Neural progenitor cell (in vitro differentiated cells): Measurements from ENCODE around the gene MOSMO. TPM values are rescaled to one million over a fixed set of nuclear protein-coding genes. Genes with fewer than 3 reads are reported as not detected.
A peak's percentile ranks its signal among the peaks of the same experiment; 100 is the strongest.

ENCODE experiments used
- DNase-seq: peaks from one replicate; pipeline ENCODE4 v3.0.0-alpha.2; 2016; ENCODE audit warnings: low spot score
- H2AFZ ChIP-seq: fragments of 200-600 bp; sonication (generic); replicated peaks from 2 replicates; pipeline ENCODE4 v1.6.1; 2016; ENCODE audit warnings: antibody characterized with exemption
- H3F3A ChIP-seq: fragments of 200-600 bp; sonication (generic); 2 replicates; pipeline ENCODE4 v1.6.1; 2016; ENCODE audit warnings: antibody characterized with exemption, low read depth
- H3K27ac ChIP-seq: fragments of 200-600 bp; sonication (generic); 2 replicates; pipeline ENCODE4 v1.5.1; 2016; ENCODE audit warnings: mild to moderate bottlenecking
- H3K27me3 ChIP-seq: fragments of 200-600 bp; sonication (generic); 2 replicates; pipeline ENCODE4 v1.6.1; 2016; ENCODE audit warnings: mild to moderate bottlenecking, moderate library complexity
- H3K36me3 ChIP-seq: fragments of 200-600 bp; sonication (generic); 2 replicates; pipeline ENCODE4 v1.5.1; 2016
- H3K4me1 ChIP-seq: fragments of 200-600 bp; sonication (generic); 2 replicates; pipeline ENCODE4 v1.6.1; 2016; ENCODE audit warnings: mixed run types
- H3K4me2 ChIP-seq: fragments of 200-600 bp; sonication (generic); 2 replicates; pipeline ENCODE4 v1.6.1; 2016
- H3K4me3 ChIP-seq: fragments of 200-600 bp; sonication (generic); 2 replicates; pipeline ENCODE4 v1.5.1; 2016
- H3K79me2 ChIP-seq: fragments of 200-600 bp; sonication (generic); 2 replicates; pipeline ENCODE4 v1.6.1; 2016; ENCODE audit warnings: low read depth
- H3K9ac ChIP-seq: fragments of 200-600 bp; sonication (generic); 2 replicates; pipeline ENCODE4 v1.6.1; 2016
- H3K9me3 ChIP-seq: fragments of 200-600 bp; sonication (generic); 2 replicates; pipeline ENCODE4 v1.5.1; 2016; ENCODE audit warnings: low read depth
- H4K20me1 ChIP-seq: fragments of 200-600 bp; sonication (generic); 2 replicates; pipeline ENCODE4 v1.6.1; 2016; ENCODE audit warnings: low read depth
- H3K27ac Mint-ChIP-seq: 3 replicates; pipeline ENCODE4 v1.8.0; 2021; ENCODE audit warnings: mixed read lengths
- H3K27me3 Mint-ChIP-seq: 2 replicates; pipeline ENCODE4 v1.8.0; 2022; ENCODE audit warnings: low read depth, mild to moderate bottlenecking, inconsistent platforms, moderate library complexity, mixed read lengths; ENCODE audit not compliant: insufficient read depth
- H3K36me3 Mint-ChIP-seq: 3 replicates; pipeline ENCODE4 v1.8.0; 2021; ENCODE audit warnings: mixed read lengths
- H3K4me1 Mint-ChIP-seq: 3 replicates; pipeline ENCODE4 v1.8.0; 2021; ENCODE audit warnings: mixed read lengths
- H3K4me3 Mint-ChIP-seq: 3 replicates; pipeline ENCODE4 v1.8.0; 2021; ENCODE audit warnings: mild to moderate bottlenecking, moderate library complexity, mixed read lengths
- H3K9me3 Mint-ChIP-seq: 3 replicates; pipeline ENCODE4 v1.8.0; 2020; ENCODE audit warnings: mixed read lengths
- CTCF ChIP-seq: fragments of 200-600 bp; sonication (generic); IDR thresholded peaks from 2 replicates; pipeline ENCODE4 v1.5.1; 2017; ENCODE audit warnings: antibody characterized with exemption, mild to moderate bottlenecking
- EZH2 ChIP-seq: fragments of 200-600 bp; sonication (generic); IDR thresholded peaks from 2 replicates; pipeline ENCODE4 v1.6.1; 2017; ENCODE audit warnings: antibody characterized with exemption, mild to moderate bottlenecking, moderate library complexity
- EZH2phosphoT487 ChIP-seq: fragments of 200-600 bp; sonication (generic); IDR thresholded peaks from 2 replicates; pipeline ENCODE4 v1.6.1; 2017; ENCODE audit warnings: antibody characterized with exemption
- total RNA-seq: library from RNA; depleted of rRNA; stranded (reverse); fragments of >200 nt; gene quantifications from 2 replicates; pipeline ENCODE4 v1.2.3, GENCODE V29; 2015; ENCODE audit warnings: low replicate concordance

MOSMO gene
- total RNA-seq, 1 donor from 2014 or later, result 35.2 TPM

- H3K79me2 ChIP-seq, result peaks cover 52% of the 10 kb centered on the region
Measured at GRCh38 chr16:22008215-22009059, 526 bp downstream of the MOSMO start.

GRCh38 chr16:22010902-22011301 is 3.0 kb downstream of the MOSMO start:
- H3F3A ChIP-seq, result peaks cover 15% of the 10 kb centered on the region
- H3K4me1 ChIP-seq, result peaks cover 5% of the 10 kb centered on the region
- H2AFZ ChIP-seq, result no peak overlapping the region
- Mint-ChIP-seq H3K9me3 (no peaks in the 10 kb centered on the region), H3K4me3 (no peak overlapping the region), H3K36me3 (no peaks in the 10 kb centered on the region), H3K4me1 (peaks cover 16% of the 10 kb centered on the region), H3K27ac (no peak overlapping the region), H3K27me3 (peaks cover 5% of the 10 kb centered on the region)
- H3K27ac ChIP-seq, result no peak overlapping the region
- peaks cover 62% of the 10 kb centered on the region for H4K20me1 ChIP-seq
- no peak overlapping the region for H3K9ac ChIP-seq
- H3K4me2 ChIP-seq, result no peak overlapping the region
- H3K27me3 ChIP-seq, result peaks cover 11% of the 10 kb centered on the region
- no peaks in the 10 kb centered on the region for H3K9me3 ChIP-seq
- no peaks in the 10 kb centered on the region for H3K36me3 ChIP-seq
- DNase-seq, result no peak
- H3K4me3 ChIP-seq, result no peak overlapping the region
- H3K79me2 ChIP-seq, result peaks cover 75% of the 10 kb centered on the region
- TF ChIP-seq EZH2phosphoT487 (no peak), CTCF (no peak), EZH2 (no peak)

More at GRCh38 chr16:22008215-22009059, 526 bp downstream of the MOSMO start:
- H3K27ac Mint-ChIP-seq, result no peak overlapping the region
- H3K27me3 Mint-ChIP-seq, result peaks cover 5% of the 10 kb centered on the region
- Histone ChIP-seq H3K27ac (no peak overlapping the region), H3K4me1 (peaks cover 5% of the 10 kb centered on the region), H2AFZ (peak overlapping the region; percentile 84), H4K20me1 (peaks cover 44% of the 10 kb centered on the region), H3F3A (peaks cover 15% of the 10 kb centered on the region), H3K9me3 (no peaks in the 10 kb centered on the region), H3K36me3 (no peaks in the 10 kb centered on the region), H3K4me2 (peak overlapping the region; percentile 94), H3K4me3 (peak overlapping the region; percentile 100), H3K27me3 (peaks cover 13% of the 10 kb centered on the region), H3K9ac (peak overlapping the region; percentile 52)
- H3K4me3 Mint-ChIP-seq, result peak overlapping the region; percentile 92
- H3K9me3 Mint-ChIP-seq, result no peaks in the 10 kb centered on the region
- peak; percentile 58 for DNase-seq
- H3K36me3 Mint-ChIP-seq, result no peaks in the 10 kb centered on the region
- peaks cover 16% of the 10 kb centered on the region for H3K4me1 Mint-ChIP-seq
- no peak for TF ChIP-seq EZH2
- no peak for TF ChIP-seq CTCF
- TF ChIP-seq EZH2phosphoT487, result no peak

- DNase-seq, result no peak
- H3K9me3 ChIP-seq, result no peaks in the 10 kb centered on the region
- no peaks in the 10 kb centered on the region for H3K9me3 Mint-ChIP-seq
- H3K27ac ChIP-seq, result no peak overlapping the region
- no peak overlapping the region for H3K4me2 ChIP-seq
- H3K27ac Mint-ChIP-seq, result no peak overlapping the region
- peaks cover 1% of the 10 kb centered on the region for H3K27me3 Mint-ChIP-seq
- H3K4me1 ChIP-seq, result peaks cover 5% of the 10 kb centered on the region
- H3K27me3 ChIP-seq, result no peaks in the 10 kb centered on the region
- H3K79me2 ChIP-seq, result peaks cover 88% of the 10 kb centered on the region
- no peaks in the 10 kb centered on the region for H3K36me3 ChIP-seq
- H3K9ac ChIP-seq, result no peak overlapping the region
- H3K4me1 Mint-ChIP-seq, result peaks cover 10% of the 10 kb centered on the region
- H2AFZ ChIP-seq, result no peak overlapping the region
- no peaks in the 10 kb centered on the region for H3K36me3 Mint-ChIP-seq
- H3K4me3 ChIP-seq, result no peak overlapping the region
- TF ChIP-seq EZH2phosphoT487, result no peak
- no peak for TF ChIP-seq CTCF
- TF ChIP-seq EZH2, result no peak
- no peak overlapping the region for H3K4me3 Mint-ChIP-seq
- H4K20me1 ChIP-seq, result peaks cover 73% of the 10 kb centered on the region
- H3F3A ChIP-seq, result peaks cover 3% of the 10 kb centered on the region
Measured at GRCh38 chr16:22012241-22012640, 4.3 kb downstream of the MOSMO start.
